Fibroblast of the aortic adventitia (primary cell): ENCODE measurements around the gene SUCLG1. TPM values are rescaled to one million over a fixed set of nuclear protein-coding genes. Genes with fewer than 3 reads are reported as not detected.

Source experiments
- DNase-seq: peaks from one replicate; pipeline ENCODE4 v3.0.0-alpha.2; 2010; ENCODE audit warnings: low read depth
- H3K4me3 ChIP-seq: 2 replicates; pipeline ENCODE4 v1.5.1; 2011; ENCODE audit warnings: low read depth, mild to moderate bottlenecking, control low read depth, low read length, moderate library complexity
- CTCF ChIP-seq: IDR thresholded peaks from 2 replicates; pipeline ENCODE4 v1.5.1; 2011; ENCODE audit warnings: mild to moderate bottlenecking, low read length, control low read depth, inconsistent platforms; ENCODE audit not compliant: insufficient read depth
- total RNA-seq: library from RNA; depleted of rRNA; stranded (reverse); fragments of >200 nt; gene quantifications from 2 replicates; pipeline ENCODE4 v1.2.3, GENCODE V29; 2012; ENCODE audit warnings: low replicate concordance

Gene SUCLG1
- total RNA-seq, 1 donor: 44.9 TPM

- no peak for DNase-seq
- no peak overlapping the region for H3K4me3 ChIP-seq
- no peak for TF ChIP-seq CTCF
Observed at GRCh38 chr2:84454581-84454980, 4.5 kb downstream of the SUCLG1 start.

GRCh38 chr2:84452624-84453023 lies 6.5 kb downstream of the SUCLG1 start:
- TF ChIP-seq CTCF: no peak
- DNase-seq: no peak
- H3K4me3 ChIP-seq: no peak overlapping the region

GRCh38 chr2:84451579-84451978 lies 7.5 kb downstream of the SUCLG1 start:
- DNase-seq: no peak
- no peak overlapping the region for H3K4me3 ChIP-seq
- TF ChIP-seq CTCF: no peak

GRCh38 chr2:84450288-84451227 lies 8.5 kb downstream of the SUCLG1 start:
- TF ChIP-seq CTCF: no peak
- DNase-seq: no peak
- no peak overlapping the region for H3K4me3 ChIP-seq

GRCh38 chr2:84449711-84450110 lies 9.4 kb downstream of the SUCLG1 start:
- H3K4me3 ChIP-seq: no peak overlapping the region
- no peak for DNase-seq
- TF ChIP-seq CTCF: no peak

GRCh38 chr2:84449055-84449454 lies 10.0 kb downstream of the SUCLG1 start:
- no peak for DNase-seq
- H3K4me3 ChIP-seq: no peak overlapping the region
- no peak for TF ChIP-seq CTCF
